ENCODE data around the gene GFY.
A peak's percentile ranks its signal among the peaks of the same experiment; 100 is the strongest.

Gene GFY

DNA sequence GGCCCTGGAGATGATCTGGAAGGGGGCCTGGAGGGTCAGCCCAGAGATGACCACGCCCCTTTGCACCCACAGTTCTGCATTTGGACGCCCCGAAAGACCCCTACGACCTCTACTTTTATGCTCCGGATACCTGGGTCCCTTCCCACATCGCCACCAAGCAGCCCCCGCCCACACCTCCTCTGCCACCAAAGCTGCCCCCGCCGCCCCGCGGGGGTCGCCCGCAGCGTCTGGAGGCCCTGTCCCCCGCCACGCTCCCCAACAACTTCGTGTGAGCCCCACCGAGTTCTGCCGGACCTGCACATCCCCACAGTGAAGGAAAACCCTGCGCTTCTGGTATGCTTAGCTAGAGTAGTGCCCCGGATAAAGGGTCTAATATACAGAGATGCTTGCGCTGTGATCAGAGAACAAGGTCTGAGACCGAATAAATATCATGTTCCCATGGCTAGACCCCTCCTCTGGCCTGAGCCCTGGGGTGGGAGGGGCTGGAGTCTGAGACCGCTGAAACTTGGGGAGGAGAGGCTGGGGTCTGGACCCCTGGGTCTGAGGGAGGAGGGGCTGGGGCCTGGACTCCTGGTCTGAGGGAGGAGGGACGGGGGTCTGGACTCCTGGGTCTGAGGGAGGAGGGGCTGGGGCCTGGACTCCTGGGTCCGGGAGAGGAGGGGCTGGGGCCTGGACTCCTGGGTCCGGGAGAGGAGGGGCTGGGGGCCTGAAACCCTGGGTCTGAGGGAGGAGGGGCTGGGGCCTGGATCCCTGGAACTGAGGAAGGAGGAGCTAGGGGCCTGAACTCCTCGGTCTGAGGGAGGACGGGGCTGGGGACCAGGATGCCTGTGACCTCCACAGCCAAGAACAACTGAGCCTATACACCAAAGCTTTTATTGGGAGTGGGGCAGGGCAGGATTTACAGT, 3.6 kb downstream of the GFY start:
- DNase-seq (ENCODE audit: low read depth in 2 of 2), result no peak

DNA sequence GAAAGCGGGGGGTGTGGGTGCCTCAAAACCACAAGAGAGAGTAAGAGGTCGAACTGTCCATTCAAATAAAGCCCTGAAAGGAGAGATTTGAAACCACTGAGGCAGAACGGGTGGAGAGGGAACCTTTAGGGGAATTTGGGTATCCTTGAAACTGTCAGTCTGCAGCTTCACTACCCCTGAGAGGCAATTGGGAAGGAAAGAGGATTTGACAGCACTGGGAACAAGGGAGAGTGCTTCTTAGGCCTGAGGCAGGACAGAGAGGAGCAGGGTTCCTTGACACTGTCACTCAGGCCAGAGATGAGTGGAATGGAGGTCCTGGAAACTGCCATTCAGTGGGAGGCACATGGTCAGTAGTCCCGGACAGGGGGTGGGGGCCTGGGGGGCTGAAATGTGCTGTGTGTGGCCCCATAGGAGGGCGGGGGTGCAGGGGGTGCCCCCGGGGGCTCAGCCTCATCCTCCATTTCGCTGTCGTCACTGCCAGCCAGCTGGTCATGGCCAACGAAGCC, 5.0 kb downstream of the GFY start:
- no peak for DNase-seq (ENCODE audit: low read depth in 2 of 2)

DNA sequence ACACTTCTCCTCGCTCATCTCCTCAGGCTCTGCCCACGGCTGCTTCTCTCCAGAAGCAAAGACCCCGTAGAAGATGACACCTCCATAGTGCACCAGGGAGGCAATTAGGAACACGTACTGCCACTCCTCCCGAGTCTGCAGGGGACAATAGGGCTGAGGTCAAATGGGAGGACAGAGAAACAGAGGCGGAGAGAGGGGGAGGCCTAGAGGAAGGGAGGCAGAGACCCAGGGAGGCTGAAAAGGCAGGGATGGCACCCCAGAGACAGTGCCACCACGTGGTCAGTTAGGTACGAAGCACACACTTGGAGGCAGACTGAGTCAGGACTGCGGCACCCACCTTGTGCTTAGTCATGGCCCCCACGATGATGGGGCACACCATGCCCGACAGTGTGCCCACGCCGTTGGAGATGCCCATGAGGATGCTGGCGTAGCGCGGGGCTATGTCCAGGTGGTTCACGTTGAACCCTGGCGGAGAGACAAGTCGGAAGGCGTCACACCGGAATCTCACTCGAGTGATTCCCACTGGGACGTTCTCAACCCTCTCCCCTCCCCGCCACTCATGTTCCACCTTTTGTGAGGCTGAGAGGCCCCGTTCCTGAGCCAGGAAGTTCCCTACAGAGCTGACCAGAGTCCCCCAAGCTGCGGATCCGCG, 5.6 kb downstream of the GFY start:
- no peak for DNase-seq (ENCODE audit: low read depth in 2 of 2)

GRCh38 chr19:49431330-49431749, 6.2 kb downstream of the GFY start:
- no peak for DNase-seq (ENCODE audit: low read depth in 2 of 2)

DNA sequence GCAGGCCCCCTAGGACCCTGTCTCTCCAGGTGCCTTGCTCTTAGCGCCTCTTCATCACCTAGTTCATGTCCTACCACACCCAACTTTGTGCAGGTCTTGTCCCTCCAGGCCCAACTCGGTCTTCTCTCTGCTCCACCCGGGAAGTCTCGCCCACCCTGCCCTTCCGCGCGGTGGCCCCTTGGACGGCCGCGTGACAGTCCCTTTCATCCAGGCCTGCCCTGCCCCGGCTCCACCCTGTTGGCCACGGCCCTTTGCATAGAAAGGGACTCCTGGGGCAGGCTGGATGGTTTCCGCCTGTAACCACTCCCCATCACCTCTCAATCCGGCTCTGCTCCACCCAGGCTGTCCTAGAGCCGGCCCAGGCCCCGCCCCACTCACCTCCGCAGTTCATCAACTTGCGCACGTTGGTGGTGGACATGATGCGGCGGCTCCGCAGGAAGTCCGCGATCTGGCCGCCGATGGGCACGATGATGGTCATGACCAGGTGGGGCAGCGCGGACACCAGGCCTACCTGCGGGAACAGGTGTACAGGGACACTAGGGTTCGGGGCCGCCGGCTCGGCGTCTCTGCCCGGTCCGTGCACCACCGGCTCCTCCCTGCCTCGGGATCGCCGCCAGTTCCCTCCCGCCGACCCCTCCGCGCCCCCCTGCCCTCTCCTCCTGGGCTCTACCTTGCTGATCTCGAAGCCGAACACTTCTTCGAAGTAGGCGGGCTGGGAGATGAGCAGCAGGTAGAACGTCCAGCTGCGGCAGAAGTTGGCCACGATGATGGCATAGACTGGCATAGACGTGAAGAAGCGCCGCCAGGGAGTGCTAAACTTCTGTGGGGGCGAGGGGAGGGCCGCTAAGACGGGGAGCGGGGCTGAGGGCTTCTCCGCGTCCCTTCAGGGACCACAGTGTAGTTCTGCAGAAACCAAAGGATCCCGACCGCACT, 7.2 kb downstream of the GFY start:
- no peak for DNase-seq (ENCODE audit: low read depth in 2 of 2)

DNA sequence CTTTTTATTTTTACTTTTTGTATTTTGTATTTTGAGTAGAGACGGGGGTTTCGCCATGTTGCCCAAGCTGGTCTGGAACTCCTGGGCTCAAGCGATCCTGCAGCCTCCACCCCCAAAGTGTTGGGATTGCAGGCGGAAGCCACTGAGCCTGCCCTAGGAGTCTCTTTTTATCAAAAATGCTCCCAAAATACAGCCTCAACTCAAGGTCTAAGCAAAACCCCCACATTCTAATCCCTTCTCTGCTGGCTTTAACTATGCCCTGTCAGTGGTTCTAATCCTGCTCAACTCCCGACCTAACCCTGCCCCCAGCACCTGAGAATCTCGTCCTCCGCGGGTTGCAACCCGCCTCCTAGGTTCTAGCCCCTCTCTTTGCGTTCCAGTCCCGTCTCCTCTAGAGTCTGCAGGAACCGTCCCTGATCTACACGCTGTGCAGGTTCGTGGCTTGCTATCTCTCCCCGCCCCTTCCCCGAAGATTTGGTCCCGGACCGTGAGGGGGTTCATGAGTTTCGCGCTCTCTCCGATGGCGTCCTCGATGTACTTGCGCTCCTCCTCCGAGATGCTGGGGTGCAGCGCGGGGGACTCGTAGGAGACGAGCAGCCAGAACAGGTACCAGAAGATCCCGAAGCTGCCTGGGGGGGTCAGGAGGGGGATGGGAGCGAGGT, 8.2 kb downstream of the GFY start:
- no peak for DNase-seq (ENCODE audit: low read depth in 2 of 2)

- no peak for DNase-seq (ENCODE audit: low read depth in 2 of 2)
Measured at GRCh38 chr19:49434907-49435583, 9.9 kb downstream of the GFY start.

DNA sequence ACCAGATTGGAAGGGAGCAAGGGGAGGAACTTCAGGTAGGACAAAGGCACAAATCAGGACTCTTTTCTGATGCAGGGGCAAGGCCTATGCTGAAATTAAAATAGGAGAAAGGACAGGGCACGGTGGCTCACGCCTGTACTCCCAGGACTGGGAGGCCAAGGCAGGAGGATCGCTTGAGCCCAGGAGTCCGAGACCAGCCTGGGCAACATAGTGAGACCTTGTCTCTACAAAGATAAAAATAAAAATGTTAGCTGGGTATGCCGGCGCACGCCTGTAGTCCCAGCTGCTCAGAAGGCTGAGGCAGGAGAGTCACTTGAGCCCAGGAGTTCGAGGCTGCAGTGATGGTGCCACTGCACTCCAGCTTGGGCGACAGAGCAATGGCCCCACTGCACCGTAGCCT, 10.5 kb downstream of the GFY start:
- no peak for DNase-seq (ENCODE audit: low read depth in 2 of 2)

- DNase-seq (ENCODE audit: low read depth in 2 of 2), result peak; percentile 61 to 67
Measured at GRCh38 chr19:49436381-49437017, 11.3 kb downstream of the GFY start.

DNA sequence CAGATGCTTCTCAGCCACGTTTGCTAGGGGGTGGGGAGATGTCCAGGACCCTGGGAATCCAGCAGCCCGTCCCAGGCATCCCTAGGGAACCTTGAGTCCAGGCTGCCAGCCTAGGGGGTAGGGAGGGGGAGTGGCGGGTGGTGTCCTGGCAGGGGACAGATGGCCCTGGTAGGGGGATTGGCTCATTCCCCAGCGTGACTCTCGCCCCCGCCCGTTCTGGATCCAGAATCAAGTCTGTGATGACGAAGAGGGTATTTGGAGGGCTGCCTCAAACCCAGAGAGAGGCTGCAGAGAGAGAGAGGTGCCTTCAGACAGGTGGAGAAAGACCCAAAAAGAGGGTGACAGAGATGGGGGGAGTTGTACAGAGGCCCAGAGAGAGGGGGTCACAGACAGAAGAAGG, 12.0 kb downstream of the GFY start:
- no peak for DNase-seq (ENCODE audit: low read depth in 2 of 2)

- no peak for DNase-seq (ENCODE audit: low read depth in 2 of 2)
Measured at GRCh38 chr19:49438261-49438660, 13.1 kb downstream of the GFY start.

GRCh38 chr19:49439836-49440235, 14.6 kb downstream of the GFY start:
- DNase-seq (ENCODE audit: low read depth in 2 of 2), result no peak

DNA sequence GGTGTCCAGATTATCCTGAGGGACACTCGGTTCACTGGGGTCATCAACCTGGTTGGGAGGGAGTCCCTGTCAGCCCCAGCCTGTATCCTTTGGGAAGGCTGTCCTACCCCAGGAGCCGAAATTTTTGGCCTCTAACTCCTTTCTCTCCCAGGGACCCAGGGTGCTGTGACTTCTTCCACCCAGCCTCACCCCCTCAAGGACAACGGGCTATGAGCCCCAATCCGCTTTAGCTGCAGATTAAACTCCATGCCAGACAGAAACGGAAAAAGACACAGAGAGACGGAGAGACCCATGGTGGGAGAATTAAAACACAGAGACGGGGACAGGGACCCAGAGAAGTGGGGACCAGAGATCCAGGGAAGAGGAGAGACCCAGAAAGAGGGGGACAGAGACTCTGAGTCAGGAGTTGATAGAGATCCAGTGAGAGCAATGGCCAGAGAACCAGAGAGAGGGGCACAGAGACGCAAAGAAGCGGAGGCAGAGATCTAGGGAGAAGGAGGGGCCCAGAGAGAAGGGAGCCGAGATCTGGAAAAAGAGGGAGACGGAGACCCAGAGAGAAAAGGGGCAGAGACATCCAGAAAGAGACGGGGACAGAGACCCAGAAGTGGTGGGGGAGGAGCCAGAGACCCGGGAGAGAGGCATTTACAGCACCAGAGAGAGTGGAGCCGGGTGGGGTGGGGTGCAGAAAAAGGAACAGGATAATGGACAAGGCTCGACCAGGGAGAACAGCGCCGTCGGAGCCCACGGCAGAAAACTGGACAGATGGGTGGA, 15.4 kb downstream of the GFY start:
- DNase-seq (ENCODE audit: low read depth in 2 of 2), result no peak

GRCh38 chr19:49441210-49441959, 16.2 kb downstream of the GFY start, which contains the start of gene SLC17A7:
SLC17A7 (minus strand) TSS chr19:49441527; CDS start chr19:49441379, 148 bp downstream.
- peak in 1 of 2 donors; percentile 39 for DNase-seq (ENCODE audit: low read depth in 2 of 2)

- no peak for DNase-seq (ENCODE audit: low read depth in 2 of 2)
Measured at GRCh38 chr19:49441960-49442350, 16.8 kb downstream of the GFY start.

DNA sequence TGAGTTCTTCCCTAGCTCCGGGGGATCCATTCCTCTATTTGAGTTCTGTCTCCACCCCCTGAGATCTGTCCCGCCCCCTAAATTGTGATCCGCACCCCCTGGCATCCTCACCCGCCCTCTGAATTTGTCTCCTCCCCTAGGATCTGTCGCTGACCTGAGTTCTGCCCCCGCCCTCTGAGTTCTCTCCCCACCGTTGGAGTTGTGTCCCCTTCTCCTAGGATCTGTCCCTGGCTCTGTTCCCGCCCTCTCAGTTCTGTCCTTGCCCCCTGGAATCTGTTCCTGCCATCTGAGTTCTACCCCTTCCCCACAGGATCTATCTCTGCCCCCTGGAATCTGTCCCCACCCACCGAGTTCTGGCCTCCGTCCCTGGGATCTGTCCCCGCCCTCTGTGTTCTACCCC, 17.2 kb downstream of the GFY start:
- DNase-seq (ENCODE audit: low read depth in 2 of 2), result no peak

GRCh38 chr19:49442771-49443365, 17.7 kb downstream of the GFY start:
- peak in 1 of 2 donors; percentile 51 for DNase-seq (ENCODE audit: low read depth in 2 of 2)
